ENCODE results near the gene MTCH2. TPM values are rescaled to one million over a fixed set of nuclear protein-coding genes. Genes with fewer than 3 reads are reported as not detected.

The MTCH2 gene
- polyA plus RNA-seq, 3 donors: 22.6 to 72.4 (median 53.0) TPM

GRCh38 chr11:47573321-47573720, 69.0 kb downstream of the MTCH2 start:
- no peak overlapping the region for H3K27ac ChIP-seq (ENCODE audit: low read depth, low read length)
- WGBS, 3 donors: 86 to 90% (median 90%) methylated on average over 11 of the region's 11 CpGs

DNA sequence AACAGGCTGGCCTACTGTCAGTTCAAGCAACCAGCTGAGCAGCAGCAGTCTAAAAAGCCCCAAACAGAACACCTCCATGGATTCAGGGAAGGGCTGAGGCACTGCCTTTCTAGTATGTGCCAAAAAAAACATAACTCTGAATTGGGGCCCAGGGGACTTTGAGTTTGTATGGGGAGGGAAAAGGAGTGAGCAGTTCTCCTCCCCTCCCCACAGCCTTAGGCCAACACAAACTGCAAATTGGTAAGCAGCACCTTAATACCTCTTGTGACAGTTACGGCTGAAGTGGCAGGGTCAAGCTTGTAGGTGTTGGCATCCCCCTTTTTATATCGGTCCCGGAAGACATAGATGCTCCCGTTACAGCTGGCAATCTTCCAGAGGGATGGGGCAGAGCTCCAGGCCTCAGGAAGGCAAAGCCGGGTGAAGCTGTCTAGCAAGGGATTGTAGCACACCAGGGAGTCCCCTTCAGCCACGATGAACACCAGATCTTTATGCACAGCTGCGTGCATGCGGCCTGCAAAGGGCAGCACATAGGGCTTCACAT, 69.6 kb downstream of the MTCH2 start:
- 55 to 63% (median 55%) methylated on average over 8 of the region's 8 CpGs for WGBS, 3 donors
- no peak overlapping the region for H3K27ac ChIP-seq (ENCODE audit: low read depth, low read length)

- WGBS, 3 donors: 54 to 79% (median 71%) methylated on average over 1 of the region's 1 CpG
These were observed 70.5 kb downstream of the MTCH2 start for GRCh38 chr11:47571895-47572294.

DNA sequence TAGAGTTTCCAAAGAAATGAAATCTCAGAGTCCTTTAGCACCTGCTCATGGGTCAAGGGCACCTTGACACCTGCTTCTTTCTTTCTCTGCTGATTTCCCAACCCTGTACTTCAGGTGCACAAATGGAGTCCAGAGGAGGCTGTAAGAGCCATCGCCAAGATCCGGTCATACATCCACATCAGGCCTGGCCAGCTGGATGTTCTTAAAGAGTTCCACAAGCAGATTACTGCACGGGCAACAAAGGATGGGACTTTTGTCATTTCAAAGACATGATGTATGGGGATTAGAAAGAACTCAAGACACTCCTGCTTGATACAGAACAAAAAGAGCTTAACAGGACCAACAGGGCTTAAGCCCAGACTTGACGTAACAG, 71.0 kb downstream of the MTCH2 start:
- H3K27ac ChIP-seq (ENCODE audit: low read depth, low read length): no peak overlapping the region
- WGBS, 3 donors: 84 to 87% (median 85%) methylated on average over 4 of the region's 4 CpGs

More at GRCh38 chr11:47571895-47572294, 70.5 kb downstream of the MTCH2 start:
- H3K27ac ChIP-seq (ENCODE audit: low read depth, low read length): no peak overlapping the region

GRCh38 chr11:47570651-47571356, 71.6 kb downstream of the MTCH2 start:
- H3K27ac ChIP-seq (ENCODE audit: low read depth, low read length): no peak overlapping the region

GRCh38 chr11:47569646-47570045, 72.7 kb downstream of the MTCH2 start:
- WGBS, 3 donors: 97 to 98% (median 98%) methylated on average over 7 of the region's 7 CpGs

More at GRCh38 chr11:47570651-47571356, 71.6 kb downstream of the MTCH2 start:
- 64 to 84% (median 66%) methylated on average over 3 of the region's 3 CpGs for WGBS, 3 donors

More at GRCh38 chr11:47569646-47570045, 72.7 kb downstream of the MTCH2 start:
- no peak overlapping the region for H3K27ac ChIP-seq (ENCODE audit: low read depth, low read length)

Other genes with a start within 250 kb of the MTCH2 start
- gene SLC39A13, start 234.0 kb downstream of the MTCH2 start, polyA plus RNA-seq: 10 to 100 TPM; 36.4 to 42.0 (median 39.9) TPM
- 100 to 1,000 TPM in 2 of 3 donors, 10 to 100 TPM in 1; 76.2 to 157 (median 134) TPM for gene PSMC3, start 216.1 kb downstream of the MTCH2 start, polyA plus RNA-seq
- under 1 TPM in 2 of 3 donors, not detected in 1; 0.21 to 0.59 TPM for gene RAPSN, start 193.4 kb downstream of the MTCH2 start, polyA plus RNA-seq
- gene CELF1, start 89.4 kb downstream of the MTCH2 start, polyA plus RNA-seq: 10 to 100 TPM; 15.2 to 32.3 (median 29.1) TPM
- gene PTPMT1, start 77.0 kb downstream of the MTCH2 start, polyA plus RNA-seq: 10 to 100 TPM; 39.0 to 75.4 (median 52.2) TPM
- 1 to 10 TPM; 6.9 to 9.7 (median 9.1) TPM for gene KBTBD4, start 63.6 kb downstream of the MTCH2 start, polyA plus RNA-seq
- gene NDUFS3, start 63.5 kb downstream of the MTCH2 start, polyA plus RNA-seq: 10 to 100 TPM; 63.6 to 99.6 (median 96.9) TPM
- gene FAM180B, start 55.9 kb downstream of the MTCH2 start, polyA plus RNA-seq: 1 to 10 TPM in 1 of 3 donors, under 1 TPM in 1, not detected in 1; 0.43 to 1.8 TPM
- gene C1QTNF4, start 48.1 kb downstream of the MTCH2 start, polyA plus RNA-seq: under 1 TPM; 0.45 to 0.74 (median 0.66) TPM
- gene AGBL2, start 72.8 kb upstream of the MTCH2 start, polyA plus RNA-seq: under 1 TPM; 0.11 to 0.62 (median 0.52) TPM
- 10 to 100 TPM; 20.8 to 44.2 (median 35.8) TPM for gene FNBP4, start 124.8 kb upstream of the MTCH2 start, polyA plus RNA-seq
- gene NUP160, start 205.8 kb upstream of the MTCH2 start, polyA plus RNA-seq: 10 to 100 TPM; 10.0 to 15.3 (median 13.3) TPM